ENCODE results near the gene PLAC1. TPM values are rescaled to one million over a fixed set of nuclear protein-coding genes. Genes with fewer than 3 reads are reported as not detected.

PLAC1 gene
- polyA plus RNA-seq, 1 donor from 2014 or later: not detected

DNA sequence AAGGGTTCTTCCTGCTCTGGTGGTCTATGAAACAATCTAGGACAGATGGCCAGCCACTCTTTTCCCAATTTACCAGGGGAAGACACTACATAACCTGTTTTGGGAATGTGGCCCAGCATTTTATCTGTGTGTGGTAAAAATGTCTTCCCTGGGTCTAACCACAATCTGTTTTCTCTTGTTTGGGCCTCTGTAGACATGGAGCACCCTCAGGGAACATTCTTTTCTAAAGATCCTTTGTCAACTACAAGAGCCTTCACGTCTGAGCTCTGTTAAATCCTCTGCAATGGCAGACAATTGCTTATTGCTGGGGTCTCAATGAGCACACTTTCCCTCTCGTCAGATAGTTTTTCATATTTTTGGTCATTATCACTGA, 35.5 kb downstream of the PLAC1 start:
- no peak overlapping the region for H3K4me2 ChIP-seq (ENCODE audit: low read length)
- H3K27me3 ChIP-seq (ENCODE audit: insufficient read depth, low read depth, low read length): no peaks in the 10 kb centered on the region
- no peak overlapping the region for H3K4me3 ChIP-seq (ENCODE audit: low read length)
- H2AFZ ChIP-seq (ENCODE audit: low read depth, low read length): no peak overlapping the region
- no peaks in the 10 kb centered on the region for H4K20me1 ChIP-seq (ENCODE audit: insufficient read depth)
- TF ChIP-seq EP300 (conservative IDR thresholded peaks at IDR 0.05; ENCODE audit: poor library complexity, severe bottlenecking) (no peak), TAF1 (IDR thresholded peaks at IDR 0.05; ENCODE audit: low read depth) (no peak), MXI1 (conservative IDR thresholded peaks at IDR 0.05; ENCODE audit: poor library complexity, severe bottlenecking) (no peak), POLR2AphosphoS5 (IDR thresholded peaks at IDR 0.05) (no peak)
- no peak overlapping the region for H3K27ac ChIP-seq (ENCODE audit: low read length)
- H3K79me2 ChIP-seq (replicated peaks; ENCODE audit: insufficient read depth, low read length): no peaks in the 10 kb centered on the region
- H3K36me3 ChIP-seq (ENCODE audit: insufficient read depth, low read length): no peaks in the 10 kb centered on the region
- H3F3A ChIP-seq (ENCODE audit: insufficient read depth, low read length, poor library complexity, severe bottlenecking): no peaks in the 10 kb centered on the region
- H3K9me3 ChIP-seq (ENCODE audit: low read length): no peaks in the 10 kb centered on the region
- no peaks in the 10 kb centered on the region for H3K9me2 ChIP-seq (ENCODE audit: insufficient read depth, low read length)
- H3K9ac ChIP-seq (ENCODE audit: low read length): no peak overlapping the region

DNA sequence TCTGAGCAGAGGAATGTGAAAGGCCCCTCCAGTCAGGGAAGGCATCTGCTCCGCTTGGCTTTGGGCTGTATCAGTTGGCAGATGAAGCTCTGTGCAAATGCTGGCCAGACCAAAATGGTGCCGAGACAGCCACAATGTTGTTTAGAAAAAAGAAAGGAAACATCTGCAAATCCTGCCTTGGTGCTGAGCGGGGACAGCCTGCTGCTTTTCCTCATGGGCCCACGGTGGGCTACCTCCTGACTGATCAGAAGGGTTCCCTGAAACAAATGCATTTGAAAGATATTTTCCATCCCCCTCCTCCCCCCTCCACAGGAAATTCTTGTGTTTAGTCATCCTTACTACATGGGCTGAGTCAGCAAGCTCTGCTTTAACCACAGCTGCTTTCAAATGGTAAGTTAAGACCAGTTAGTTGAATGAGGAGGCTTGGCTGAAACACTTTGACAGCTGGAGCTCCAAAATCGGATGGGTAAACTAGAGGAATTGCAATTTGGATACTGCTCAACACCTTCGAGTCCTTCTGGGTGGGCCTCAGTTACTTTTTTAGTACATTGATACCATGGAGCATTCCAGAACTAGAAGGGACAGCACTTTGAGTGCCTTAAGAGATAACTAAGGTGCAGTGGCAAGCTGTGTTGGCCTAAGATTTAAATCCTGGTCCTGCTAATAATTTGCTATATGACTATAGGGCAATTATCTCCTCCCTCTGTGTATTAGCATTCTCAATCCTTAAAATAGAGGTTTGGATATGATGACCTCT, 36.0 kb downstream of the PLAC1 start:
- no peaks in the 10 kb centered on the region for H3K9me3 ChIP-seq (ENCODE audit: low read length)
- TF ChIP-seq, protein P1, sequence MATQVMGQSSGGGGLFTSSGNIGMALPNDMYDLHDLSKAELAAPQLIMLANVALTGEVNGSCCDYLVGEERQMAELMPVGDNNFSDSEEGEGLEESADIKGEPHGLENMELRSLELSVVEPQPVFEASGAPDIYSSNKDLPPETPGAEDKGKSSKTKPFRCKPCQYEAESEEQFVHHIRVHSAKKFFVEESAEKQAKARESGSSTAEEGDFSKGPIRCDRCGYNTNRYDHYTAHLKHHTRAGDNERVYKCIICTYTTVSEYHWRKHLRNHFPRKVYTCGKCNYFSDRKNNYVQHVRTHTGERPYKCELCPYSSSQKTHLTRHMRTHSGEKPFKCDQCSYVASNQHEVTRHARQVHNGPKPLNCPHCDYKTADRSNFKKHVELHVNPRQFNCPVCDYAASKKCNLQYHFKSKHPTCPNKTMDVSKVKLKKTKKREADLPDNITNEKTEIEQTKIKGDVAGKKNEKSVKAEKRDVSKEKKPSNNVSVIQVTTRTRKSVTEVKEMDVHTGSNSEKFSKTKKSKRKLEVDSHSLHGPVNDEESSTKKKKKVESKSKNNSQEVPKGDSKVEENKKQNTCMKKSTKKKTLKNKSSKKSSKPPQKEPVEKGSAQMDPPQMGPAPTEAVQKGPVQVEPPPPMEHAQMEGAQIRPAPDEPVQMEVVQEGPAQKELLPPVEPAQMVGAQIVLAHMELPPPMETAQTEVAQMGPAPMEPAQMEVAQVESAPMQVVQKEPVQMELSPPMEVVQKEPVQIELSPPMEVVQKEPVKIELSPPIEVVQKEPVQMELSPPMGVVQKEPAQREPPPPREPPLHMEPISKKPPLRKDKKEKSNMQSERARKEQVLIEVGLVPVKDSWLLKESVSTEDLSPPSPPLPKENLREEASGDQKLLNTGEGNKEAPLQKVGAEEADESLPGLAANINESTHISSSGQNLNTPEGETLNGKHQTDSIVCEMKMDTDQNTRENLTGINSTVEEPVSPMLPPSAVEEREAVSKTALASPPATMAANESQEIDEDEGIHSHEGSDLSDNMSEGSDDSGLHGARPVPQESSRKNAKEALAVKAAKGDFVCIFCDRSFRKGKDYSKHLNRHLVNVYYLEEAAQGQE (IDR thresholded peaks at IDR 0.05; ENCODE audit: borderline replicate concordance): no peak
- TF ChIP-seq TAF1 (IDR thresholded peaks at IDR 0.05; ENCODE audit: low read depth) (no peak), CTCF (IDR thresholded peaks at IDR 0.05; ENCODE audit: poor library complexity, severe bottlenecking) (no peak), EP300 (conservative IDR thresholded peaks at IDR 0.05; ENCODE audit: poor library complexity, severe bottlenecking) (no peak), MXI1 (conservative IDR thresholded peaks at IDR 0.05; ENCODE audit: poor library complexity, severe bottlenecking) (no peak), POLR2AphosphoS5 (IDR thresholded peaks at IDR 0.05) (no peak), EZH2 (IDR thresholded peaks at IDR 0.05; ENCODE audit: borderline replicate concordance, insufficient read depth, low read length, poor library complexity, severe bottlenecking) (no peak), SMC3 (conservative IDR thresholded peaks at IDR 0.05; ENCODE audit: poor library complexity) (no peak), RAD21 (conservative IDR thresholded peaks at IDR 0.05) (no peak)
- no peaks in the 10 kb centered on the region for H3F3A ChIP-seq (ENCODE audit: insufficient read depth, low read length, poor library complexity, severe bottlenecking)
- H3K27ac ChIP-seq (ENCODE audit: low read length): no peak overlapping the region
- H2AFZ ChIP-seq (ENCODE audit: low read depth, low read length): no peak overlapping the region
- H3K4me2 ChIP-seq (ENCODE audit: low read length): no peak overlapping the region
- no peak overlapping the region for H3K4me3 ChIP-seq (ENCODE audit: low read length)
- no peaks in the 10 kb centered on the region for H4K20me1 ChIP-seq (ENCODE audit: insufficient read depth)
- no peaks in the 10 kb centered on the region for H3K27me3 ChIP-seq (ENCODE audit: insufficient read depth, low read depth, low read length)
- H3K79me2 ChIP-seq (replicated peaks; ENCODE audit: insufficient read depth, low read length): no peaks in the 10 kb centered on the region
- H3K9me2 ChIP-seq (ENCODE audit: insufficient read depth, low read length): no peaks in the 10 kb centered on the region
- no peak overlapping the region for H3K9ac ChIP-seq (ENCODE audit: low read length)
- H3K36me3 ChIP-seq (ENCODE audit: insufficient read depth, low read length): no peaks in the 10 kb centered on the region
